Amniotic epithelial cell (primary cell): ENCODE results near the gene SOCS2.
A peak's percentile ranks its signal among the peaks of the same experiment; 100 is the strongest.
"Not testable (repeated sequence)": the region's sequence is repeated elsewhere in the genome, so short reads cannot be mapped to it uniquely, and the experiment has no call there.

ENCODE experiments used
- DNase-seq: peaks from one replicate; pipeline ENCODE4 v3.0.0-alpha.2; 2010; ENCODE audit warnings: low read depth

SOCS2 gene, protein sequence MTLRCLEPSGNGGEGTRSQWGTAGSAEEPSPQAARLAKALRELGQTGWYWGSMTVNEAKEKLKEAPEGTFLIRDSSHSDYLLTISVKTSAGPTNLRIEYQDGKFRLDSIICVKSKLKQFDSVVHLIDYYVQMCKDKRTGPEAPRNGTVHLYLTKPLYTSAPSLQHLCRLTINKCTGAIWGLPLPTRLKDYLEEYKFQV

DNA sequence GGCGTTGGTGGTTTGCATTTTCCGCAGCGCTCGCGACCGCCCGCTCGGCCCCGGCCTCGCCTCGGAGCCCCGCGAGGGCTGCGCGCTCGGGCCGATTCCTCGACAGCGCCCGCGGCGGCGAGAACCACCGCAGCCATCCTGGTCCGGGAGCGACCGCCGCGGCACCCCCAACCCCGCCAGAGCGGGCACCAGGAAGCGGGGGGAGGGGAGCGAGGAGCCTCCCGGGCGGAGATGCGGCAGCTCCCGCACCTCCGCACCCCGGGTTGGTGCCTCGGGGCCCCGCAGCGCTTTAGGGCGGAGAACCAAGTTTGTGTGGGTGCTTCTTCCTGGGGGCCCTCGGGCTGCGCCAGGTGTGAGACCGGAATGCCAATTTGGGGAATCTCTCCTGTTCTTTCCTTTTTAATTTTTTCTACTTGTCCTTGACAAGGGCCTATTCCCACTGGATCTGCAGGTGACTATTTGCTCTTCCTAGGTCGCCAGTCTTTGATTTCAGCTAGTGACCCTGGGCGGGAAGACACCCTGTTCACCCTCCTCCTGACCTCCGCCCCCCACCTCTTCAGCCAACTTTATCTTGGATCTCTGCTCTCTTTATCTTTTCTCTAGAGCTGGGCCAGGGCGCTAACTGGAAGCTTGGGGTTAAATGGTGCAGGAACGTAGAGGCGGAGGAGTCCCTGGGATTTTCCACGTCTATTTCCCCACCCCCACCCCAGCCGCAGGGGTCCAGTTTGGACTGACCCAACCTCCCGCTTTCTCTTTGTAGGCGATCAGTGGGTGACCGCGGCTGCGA lies at the start of gene SOCS2:
SOCS2 (plus strand) TSS at position 751 of the 787 bp plus-strand sequence. CDS start 223 bp downstream, outside the sequence.
- no peak for DNase-seq

DNA sequence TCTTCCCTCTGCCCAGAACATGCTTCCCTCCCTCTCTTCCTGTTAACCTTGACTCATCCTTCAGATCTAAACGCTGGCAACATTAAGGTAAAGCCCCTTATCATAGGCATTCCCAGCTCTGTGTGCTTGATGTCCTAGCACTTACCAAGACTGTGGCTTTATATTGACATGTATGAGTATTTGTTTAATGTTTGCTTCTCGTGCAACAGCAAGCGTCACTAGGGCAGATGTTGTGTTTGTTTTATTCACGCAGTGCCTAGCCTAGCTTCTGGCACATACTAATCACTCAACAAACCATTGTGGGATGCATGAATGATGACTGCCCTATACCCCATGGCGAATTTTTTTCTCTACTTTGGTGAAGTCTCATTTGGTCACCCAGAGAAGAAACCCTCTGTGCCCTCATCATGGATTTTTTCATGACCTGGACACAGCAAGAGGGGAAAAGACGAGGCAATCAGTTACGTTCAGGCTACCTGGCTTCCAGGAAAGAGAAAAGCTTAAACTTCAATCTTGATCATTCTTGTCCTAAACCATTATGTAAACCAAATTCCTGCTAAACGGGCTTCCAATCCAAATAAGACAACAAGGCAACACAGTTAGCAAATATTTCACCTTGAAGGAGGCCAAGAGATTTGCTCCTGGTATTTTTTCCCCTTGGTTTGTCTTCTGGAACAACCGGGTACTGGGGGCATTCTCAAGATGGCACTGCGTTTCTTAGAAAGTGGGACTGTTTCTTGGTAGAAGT lies 47.9 kb upstream of the SOCS2 start:
- no peak for DNase-seq

DNA sequence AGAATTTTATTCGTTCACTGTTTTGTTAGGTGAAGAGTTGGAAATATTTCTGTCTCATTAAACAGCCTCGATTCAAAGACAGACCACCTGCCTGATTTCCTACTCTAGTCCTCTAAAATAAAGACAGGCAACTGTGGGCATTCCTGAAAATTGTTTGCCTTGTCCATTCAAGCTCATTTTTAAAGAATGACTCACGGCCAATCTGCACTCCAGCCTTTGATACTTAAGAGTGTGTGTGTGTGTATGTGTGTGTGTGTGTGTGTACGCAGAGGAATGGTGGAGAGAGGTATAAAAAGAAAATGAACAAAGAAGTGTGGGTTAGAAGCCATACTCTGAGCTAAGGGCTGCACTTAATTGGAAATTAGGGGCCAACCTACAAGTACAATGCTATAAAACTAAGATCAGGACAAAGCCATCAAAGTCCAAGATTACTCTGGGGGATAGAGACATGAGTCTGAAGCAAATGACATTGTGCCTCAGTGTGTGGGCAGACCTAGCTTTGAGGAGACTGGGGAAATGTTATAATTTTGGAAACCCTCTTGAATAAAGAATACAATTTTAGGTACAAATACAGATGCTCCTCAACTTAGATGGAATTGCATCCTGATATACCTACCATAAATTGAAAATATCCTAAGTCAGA lies 45.6 kb upstream of the SOCS2 start:
- DNase-seq, result peak; percentile 94

DNA sequence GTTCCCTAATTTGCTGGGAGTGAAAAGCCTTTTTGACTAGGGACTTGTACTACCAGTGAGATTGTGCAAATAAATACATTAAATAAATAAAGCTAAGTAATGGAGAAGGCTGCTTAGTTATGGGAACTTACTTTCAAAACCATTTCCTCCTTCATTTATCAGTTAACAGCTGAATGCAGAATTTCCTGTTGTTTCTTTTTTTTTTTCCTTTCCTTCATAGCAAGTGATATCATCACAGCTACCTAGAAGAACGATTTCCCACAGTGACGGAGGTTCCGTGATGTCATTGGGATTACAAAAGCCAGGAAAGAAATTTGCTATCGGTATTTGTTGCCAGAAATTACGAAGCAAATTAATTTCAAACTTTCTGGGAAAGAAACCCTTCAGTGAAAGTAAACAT lies 42.1 kb upstream of the SOCS2 start:
- DNase-seq, result no peak

DNA sequence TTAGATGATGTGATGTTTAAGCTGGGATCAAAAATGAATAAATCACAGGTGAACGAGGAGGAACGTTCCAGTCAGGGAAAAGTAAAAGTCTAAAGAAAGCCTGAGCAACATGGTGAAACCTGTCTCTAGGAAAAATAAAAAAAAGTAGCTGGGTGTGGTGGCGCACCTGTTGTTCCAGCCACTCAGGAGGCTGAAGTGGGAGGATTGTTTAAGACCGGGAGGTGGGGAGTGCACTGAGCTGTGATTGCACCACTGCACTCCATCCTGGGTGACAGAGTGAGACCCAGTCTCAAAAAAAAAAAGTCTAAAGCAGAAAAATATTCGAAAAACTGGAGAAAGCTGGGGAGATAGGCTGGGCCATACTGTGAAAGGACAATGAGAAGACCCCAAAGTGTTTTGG lies 39.2 kb upstream of the SOCS2 start:
- DNase-seq, result no peak

DNA sequence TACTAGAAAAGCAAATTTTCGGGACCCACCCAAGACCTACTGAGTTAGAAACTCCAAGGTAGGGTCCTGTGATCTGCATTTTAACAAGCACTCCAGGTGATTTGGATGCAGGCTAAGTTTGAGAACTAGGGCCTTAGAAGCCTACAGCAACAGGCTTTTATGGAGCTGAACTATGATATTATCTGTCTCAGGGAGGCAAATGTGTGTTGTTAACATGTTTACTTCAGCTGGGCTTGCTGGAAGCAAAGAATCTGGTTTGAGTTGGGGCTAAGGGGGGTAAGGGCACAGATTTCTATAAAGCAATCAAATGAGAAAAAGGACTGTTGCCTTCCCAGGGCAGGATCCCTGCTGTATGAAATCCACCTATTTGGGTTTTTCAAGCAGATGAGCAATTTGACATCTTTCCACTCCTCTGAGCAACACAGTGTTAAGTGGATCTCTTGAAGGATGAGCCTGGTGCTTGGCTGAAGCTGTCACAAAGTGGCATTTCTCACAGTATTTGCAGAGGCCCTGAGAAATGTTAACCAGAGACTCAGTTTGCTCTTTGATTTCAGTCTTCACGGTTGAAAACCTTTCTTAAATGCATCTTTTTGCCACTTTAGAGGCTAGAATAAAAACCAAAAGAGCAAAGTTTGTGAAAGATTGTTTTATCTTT lies 36.2 kb upstream of the SOCS2 start:
- no peak for DNase-seq

DNA sequence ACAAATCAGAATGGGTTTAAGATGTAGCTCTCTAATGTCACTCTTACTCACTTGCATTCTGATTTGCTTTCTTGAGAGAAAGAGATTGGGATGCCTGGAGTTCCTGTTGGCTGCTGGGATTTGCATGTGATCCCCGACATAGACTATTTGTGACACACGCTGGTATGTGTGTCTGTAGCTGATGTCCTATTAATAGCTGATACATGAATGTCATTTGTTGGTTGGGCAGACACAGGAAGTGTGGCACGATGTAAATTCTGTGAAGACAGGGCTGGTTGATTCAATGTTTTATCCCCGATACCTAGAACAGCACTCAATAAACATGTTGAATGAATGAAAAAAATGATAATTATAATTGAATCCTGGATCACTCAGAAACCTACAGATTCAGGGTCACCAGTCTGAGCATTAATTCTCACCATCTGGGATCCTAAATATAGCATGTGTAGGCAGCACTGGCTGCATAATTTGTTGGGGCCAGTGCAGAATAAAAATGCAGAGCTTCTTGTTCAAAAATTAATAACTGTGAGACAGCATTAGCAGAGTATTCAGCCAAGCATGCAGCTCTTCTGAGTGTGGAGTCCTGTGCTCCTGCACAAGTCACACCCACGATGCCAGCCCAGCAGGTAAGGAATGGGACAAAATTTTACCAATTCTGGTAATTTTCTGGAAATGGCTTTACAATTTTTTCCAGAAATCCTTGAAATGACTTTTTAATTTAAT lies 35.5 kb upstream of the SOCS2 start:
- no peak for DNase-seq

DNA sequence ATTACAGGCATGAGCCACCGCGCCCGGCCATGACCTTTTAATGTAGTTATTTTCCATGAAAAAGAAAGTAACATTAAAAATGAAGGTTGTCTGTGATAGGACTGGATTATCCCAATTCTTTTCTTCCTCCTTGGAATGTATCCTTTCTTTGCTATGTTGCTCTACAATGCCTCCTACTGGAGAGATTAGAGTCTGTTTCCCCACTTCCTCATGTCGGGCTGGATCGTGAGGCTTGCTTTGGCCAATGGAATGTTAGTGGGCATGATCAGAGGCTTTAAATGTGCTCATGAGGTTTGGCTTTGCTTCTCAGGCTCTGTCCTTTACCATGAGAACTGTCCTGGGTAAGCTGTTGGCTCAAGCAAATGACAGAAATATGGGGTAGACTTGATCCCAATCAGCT lies 34.7 kb upstream of the SOCS2 start:
- no peak for DNase-seq

DNA sequence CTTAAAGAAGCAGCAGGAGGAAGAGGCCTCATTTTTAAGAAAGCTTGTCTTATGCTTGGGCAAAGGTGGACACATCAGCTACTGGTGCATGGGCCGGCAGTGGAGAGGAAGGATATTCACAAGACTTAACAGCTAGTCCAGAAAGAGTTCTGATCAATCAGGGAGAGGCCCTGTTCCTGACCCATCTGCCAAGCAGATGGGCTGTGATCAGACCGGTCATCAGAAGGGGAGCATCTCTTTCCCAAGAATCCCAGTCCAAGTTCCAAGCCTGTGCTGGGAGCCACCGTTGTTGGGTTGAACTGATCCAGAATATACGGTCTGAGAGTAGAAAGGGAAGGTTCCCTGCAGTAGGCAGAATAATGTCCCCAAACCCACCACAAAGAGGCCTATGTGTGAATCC lies 32.7 kb upstream of the SOCS2 start:
- no peak for DNase-seq

DNA sequence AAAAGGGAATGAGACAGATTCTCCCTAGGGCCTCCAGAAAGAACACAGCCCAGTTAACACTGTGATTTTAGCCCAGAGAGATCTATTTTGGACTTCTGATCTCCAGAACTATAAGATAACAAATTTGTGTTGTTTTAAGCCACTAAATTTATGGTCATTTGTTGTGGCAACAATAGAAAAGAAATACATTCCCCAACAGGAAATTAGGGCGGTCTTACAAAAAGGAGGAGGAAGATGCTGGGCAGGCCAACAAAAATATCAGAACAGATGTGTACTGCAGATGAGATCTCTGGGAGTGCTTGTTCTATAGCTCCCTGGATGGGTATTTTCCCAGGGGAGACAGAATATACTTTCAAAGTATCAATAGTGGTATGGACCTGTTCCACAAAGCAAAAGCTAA lies 32.0 kb upstream of the SOCS2 start:
- no peak for DNase-seq

DNA sequence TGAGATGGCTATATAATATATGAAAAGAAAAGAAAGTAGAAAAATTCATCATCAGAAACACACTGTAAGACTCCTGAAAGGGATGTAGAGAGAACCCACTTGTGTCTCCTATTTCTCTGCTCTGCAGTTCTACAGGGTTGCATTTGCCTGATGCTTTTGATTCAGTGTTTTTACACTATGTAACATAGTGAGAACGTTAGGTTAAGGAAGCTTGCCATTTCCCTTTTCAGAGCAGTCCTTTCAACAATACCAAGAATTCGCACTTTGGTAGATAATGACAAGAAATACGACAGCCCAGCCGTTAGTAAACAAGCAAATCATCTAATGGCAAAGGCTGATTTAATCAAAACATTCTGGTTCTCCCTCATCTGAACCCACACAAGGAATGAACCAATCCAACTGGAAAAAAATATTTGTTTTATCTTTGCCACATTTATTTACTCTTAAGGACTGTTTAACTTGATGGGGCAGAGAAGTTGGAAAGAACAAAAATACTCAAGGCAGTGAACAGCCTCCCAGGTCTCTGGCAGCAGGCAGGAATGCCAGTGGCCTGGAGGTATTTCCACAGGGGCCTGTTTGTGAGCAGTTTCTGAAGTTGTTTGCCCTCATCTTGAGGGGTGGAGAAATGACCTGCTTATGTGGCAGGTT lies 30.8 kb upstream of the SOCS2 start:
- no peak for DNase-seq

DNA sequence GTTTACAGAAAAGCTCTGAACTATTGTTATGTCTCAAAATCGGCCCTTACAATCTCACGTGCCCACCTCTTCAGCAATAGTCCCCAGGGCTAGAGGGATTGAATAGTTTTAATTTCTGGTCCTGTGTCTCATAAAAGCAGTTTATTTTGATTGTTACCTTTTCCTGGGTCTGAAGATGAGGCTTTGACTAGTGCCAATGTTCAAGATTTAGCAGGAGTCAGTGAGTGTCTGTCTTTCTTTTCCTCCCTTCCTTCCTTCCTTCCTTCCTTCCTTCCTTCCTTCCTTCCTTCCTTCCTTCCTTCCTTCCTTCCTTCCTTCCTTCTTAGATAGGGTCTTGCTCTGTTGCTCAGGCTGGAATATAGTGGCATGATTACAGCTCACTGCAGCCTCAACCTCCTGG lies 24.7 kb upstream of the SOCS2 start:
- DNase-seq, result no peak

DNA sequence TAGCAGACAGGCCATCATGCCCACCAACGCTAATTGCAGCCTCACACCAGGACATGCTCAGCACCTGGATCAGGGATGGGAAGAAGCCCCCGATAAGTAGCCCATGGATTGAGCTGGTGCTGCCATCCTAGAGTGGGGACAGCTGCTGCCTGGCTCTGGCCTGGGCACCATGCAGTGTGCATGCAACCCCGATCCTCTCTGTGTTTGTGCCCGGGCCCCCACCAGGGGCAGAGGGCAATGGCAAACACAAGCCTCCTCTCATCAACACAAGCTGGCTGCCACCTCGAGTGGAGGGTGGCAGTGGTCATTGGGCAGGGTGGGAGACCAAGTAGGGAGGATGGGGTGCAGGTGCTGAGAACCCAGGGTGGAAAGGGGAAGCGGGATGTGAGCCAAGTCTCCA lies 23.3 kb upstream of the SOCS2 start:
- no peak for DNase-seq

DNA sequence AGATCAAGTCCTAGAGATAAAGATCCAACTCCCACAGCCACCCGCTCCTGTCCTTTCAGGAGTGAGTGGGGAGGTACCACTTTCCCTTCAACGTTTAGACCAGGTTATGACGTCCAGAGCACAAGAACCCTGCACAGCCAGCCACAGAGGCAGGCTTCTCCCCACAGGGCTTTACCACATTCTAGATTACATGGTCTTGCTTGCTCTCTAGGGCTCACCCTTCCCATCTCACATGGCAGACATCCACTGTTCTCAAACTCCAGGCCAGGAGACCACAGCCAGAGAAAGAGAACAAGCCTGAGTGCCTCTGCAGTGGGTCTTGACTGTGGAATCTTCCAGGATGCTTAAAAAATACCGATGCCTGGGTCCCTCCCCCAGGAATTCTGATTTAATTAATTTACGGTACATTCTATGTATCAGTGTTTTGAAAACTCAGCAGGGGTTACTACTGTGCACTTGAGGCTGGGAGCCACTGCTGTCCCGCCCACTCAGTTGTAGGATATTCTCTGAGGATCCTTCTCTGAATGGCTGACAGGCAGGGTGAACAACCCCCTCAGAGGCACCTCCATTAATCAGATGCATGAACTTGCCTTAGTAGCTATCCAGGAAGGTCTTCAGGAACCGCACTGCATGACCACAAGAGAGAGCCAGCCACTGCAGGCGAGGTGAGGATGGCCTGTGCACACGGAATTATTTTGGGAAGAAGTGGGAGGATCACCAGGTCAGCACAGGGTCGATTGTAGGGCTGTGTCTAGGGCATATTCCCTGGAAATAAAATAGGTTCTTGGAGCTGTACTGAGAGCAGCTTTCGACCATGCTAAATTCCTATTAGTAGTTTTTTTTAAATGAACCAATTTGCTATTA lies 21.5 kb upstream of the SOCS2 start:
- no peak for DNase-seq

DNA sequence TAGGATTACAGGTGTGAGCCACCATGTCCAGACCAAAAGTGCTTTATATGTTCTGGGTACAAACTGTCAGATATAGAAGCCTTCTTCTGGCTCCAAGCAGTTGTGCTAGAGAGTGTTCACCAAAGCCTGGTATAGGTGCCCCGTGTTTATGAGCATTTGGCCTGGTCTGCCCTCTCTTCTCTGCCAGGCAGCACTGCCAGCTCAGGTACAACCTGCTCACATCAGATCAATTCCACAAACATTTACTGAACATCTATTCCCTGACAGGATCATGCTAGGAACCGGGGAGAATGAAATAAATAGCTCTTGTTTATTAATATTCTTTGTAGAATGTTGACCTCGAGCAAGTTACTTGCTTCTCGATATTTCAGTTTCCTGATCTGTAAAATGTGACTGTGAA lies 20.0 kb upstream of the SOCS2 start:
- no peak for DNase-seq

DNA sequence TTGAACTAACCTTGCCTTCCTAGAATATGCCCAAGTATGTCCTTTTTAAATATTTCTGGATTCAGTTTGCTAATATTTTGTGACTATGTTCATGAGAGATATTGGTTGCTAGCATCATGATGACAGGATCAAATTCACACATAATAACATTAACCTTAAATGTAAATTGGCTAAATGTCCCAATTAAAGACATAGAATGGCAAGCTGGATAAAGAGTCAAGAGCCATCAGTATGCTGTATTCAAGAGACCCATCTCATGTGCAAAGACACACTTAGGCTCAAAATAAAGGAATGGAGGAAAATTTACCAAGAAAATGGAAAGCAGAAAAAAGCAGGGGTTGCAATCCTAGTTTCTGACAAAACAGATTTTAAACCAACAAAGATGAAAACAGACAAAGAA lies 14.6 kb upstream of the SOCS2 start:
- DNase-seq, result not testable (repeated sequence)

DNA sequence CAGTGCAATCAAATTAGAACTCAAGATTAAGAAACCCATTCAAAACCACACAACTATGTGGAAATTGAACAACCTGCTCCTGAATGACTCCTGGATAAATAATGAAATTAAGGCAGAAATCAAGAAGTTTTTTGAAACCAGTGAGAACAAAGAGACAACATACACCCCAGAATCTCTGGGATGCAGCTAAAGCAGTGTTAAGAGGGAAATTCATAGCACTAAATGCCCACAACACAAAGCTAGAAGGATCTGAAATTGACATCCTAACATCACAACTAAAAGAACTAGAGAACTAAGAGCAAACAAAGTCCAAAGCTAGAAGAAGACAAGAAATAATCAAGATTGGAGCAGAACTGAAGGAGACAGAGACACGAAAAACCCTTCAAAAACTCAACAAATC lies 13.8 kb upstream of the SOCS2 start:
- not testable (repeated sequence) for DNase-seq

DNA sequence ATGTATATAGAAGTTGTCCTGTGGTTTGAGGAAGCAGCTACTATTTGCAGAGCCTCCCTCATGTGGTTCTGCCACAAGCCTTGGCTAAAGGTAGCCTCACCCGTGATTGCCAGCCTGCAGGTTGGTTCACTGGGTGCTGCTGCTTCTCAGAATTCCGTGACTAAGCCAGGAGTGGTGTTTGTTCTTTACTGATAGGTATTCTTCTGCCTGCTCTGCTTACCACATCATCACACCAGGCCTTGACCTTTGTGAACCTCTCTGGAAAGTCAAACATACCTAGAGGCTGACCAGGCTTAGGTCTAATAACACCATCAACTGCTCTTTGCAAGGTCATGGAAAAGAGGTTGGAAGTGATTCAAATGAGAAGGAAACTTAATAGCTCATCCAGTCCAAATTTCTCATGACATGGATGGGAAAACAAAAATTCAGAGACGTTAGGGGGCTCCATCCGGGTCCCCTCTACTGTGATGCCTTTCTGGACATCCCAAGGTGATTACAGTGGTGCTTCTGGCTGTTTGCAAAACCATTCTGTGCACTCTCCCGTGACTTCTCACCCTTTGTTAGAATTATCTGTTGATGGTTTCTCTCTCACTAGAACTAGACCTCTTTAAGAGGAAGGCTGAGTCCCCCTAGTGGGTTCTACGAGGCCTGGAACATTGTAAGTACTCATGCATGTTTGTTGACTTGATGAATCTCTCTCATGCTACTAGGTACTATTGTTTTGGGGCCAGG lies 8.5 kb upstream of the SOCS2 start:
- peak; percentile 49 for DNase-seq

DNA sequence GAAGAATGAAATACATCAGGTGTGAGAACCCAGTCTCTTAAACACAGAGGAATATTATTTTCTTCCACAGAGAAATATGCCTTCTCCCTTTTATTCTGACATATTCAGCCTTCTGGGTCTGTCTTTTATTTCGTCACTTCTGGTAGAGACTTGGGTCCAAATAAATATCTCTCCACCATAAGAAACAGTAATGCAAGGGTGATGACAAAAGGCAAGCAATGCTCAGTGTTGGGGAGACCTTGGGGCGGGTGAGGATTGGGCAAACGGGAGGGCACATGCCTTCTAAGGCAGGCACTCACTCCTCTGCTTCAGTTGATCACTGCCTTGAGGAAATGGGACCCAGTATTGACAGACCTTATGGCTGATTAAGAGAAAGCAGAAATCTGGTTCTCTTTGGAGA lies 6.7 kb upstream of the SOCS2 start:
- no peak for DNase-seq
